Measurements from ENCODE around the gene LRRFIP1.

- TF ChIP-seq CTCF (IDR thresholded peaks at IDR 0.05) = no peak
- TF ChIP-seq EZH2 (IDR thresholded peaks at IDR 0.05; ENCODE audit: borderline replicate concordance, insufficient read depth, low read depth, low read length, poor library complexity, severe bottlenecking) = no peak
Measured at GRCh38 chr2:237682151-237682550, 54.8 kb downstream of the LRRFIP1 start.
